Sigmoid colon (tissue), 4 donors: ENCODE measurements around the gene KRT85.

Experiments used
- EP300 ChIP-seq, 4 donors: sonication (generic); formaldehyde crosslinking; IDR thresholded peaks; one replicate each; pipeline ENCODE4 v1.6.1; 2017; ENCODE audit warnings: antibody characterized with exemption in 4 of 4
- POLR2A ChIP-seq, 2 donors: fragments of 450-650 bp; IDR thresholded peaks; one replicate each; pipeline ENCODE4 v1.6.1; 2016; ENCODE audit warnings: antibody characterized with exemption in 2 of 2, mild to moderate bottlenecking in 2 of 2, moderate library complexity in 2 of 2
- POLR2AphosphoS5 ChIP-seq, 4 donors: sonication (generic); formaldehyde crosslinking; IDR thresholded peaks; one replicate each; pipeline ENCODE4 v1.6.1; 2017; ENCODE audit warnings: antibody characterized with exemption in 4 of 4
- TF ChIP-seq, protein P1 (sequence below), 4 experiments: fragments of 450-650 bp in 3 of 4; fragments of 200-600 bp in 1 of 4; IDR thresholded peaks; one replicate each; pipeline ENCODE4 v1.5.1; 2016 to 2019; ENCODE audit warnings: antibody characterized with exemption in 4 of 4, mild to moderate bottlenecking in 3 of 4, moderate library complexity in 2 of 4

DNA sequence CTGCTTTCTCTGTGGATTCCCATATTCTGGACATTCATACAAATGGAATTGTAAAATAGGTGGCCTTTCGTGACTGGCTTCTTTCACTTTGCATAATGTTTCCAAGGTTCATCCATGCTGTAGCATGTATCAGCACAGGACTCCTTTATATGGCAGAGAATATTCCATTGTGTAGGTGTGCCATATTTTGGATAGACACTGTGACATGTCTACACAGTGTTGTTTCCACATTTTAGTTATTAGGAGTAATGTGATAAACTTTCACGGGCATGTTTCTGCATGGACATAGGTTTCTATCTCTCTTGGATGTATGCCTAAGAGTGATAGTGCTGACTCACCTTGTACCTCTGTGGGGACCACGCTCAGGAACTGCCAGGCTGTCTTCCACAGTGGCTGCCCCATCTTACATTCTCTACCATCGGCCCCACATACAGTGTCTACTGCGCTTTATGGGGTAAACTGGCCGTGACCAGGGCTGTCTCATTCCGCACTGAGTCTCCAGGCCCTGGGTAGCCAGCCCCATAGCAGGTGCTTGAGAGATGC, 25.3 kb upstream of the KRT85 start:
- TF ChIP-seq, protein P1, sequence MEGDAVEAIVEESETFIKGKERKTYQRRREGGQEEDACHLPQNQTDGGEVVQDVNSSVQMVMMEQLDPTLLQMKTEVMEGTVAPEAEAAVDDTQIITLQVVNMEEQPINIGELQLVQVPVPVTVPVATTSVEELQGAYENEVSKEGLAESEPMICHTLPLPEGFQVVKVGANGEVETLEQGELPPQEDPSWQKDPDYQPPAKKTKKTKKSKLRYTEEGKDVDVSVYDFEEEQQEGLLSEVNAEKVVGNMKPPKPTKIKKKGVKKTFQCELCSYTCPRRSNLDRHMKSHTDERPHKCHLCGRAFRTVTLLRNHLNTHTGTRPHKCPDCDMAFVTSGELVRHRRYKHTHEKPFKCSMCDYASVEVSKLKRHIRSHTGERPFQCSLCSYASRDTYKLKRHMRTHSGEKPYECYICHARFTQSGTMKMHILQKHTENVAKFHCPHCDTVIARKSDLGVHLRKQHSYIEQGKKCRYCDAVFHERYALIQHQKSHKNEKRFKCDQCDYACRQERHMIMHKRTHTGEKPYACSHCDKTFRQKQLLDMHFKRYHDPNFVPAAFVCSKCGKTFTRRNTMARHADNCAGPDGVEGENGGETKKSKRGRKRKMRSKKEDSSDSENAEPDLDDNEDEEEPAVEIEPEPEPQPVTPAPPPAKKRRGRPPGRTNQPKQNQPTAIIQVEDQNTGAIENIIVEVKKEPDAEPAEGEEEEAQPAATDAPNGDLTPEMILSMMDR (IDR thresholded peaks at IDR 0.05) = no peak
- TF ChIP-seq POLR2A (IDR thresholded peaks at IDR 0.05) = no peak
- no peak for TF ChIP-seq POLR2AphosphoS5 (IDR thresholded peaks at IDR 0.05)
- no peak for TF ChIP-seq EP300 (IDR thresholded peaks at IDR 0.05)
